Omental fat pad (tissue), 4 donors: ENCODE measurements around the gene C6orf47. TPM values are rescaled to one million over a fixed set of nuclear protein-coding genes. Genes with fewer than 3 reads are reported as not detected.

Experiments
- ATAC-seq: fragments of 150-250 bp; one replicate; pipeline ENCODE4 v1.9.1; 2016; ENCODE audit warnings: mild to moderate bottlenecking, moderate library complexity; ENCODE audit not compliant: low FRiP score
- DNase-seq: peaks from one replicate; pipeline ENCODE4 v3.0.0-alpha.2; 2019; ENCODE audit warnings: low spot score
- CTCF ChIP-seq, 3 donors: fragments of 450-650 bp; IDR thresholded peaks; one replicate each; pipeline ENCODE4 v1.5.1; 2016 to 2017; ENCODE audit warnings: antibody characterized with exemption in 3 of 3, mild to moderate bottlenecking in 3 of 3, moderate library complexity in 2 of 3
- total RNA-seq, 4 donors: library from RNA; depleted of rRNA; stranded (reverse); fragments of >200 nt; gene quantifications; one replicate each; pipeline ENCODE4 v1.1.0, GENCODE V29; 2016

The C6orf47 gene
- total RNA-seq, 4 donors from 2014 or later = 16.8 to 24.7 (median 21.2) TPM

GRCh38 chr6:31659649-31660380, 763 bp downstream of the C6orf47 start:
- no peak for ATAC-seq
- no peak for DNase-seq
- TF ChIP-seq CTCF (IDR thresholded peaks at IDR 0.05) = no peak

- ATAC-seq (no peak), DNase-seq (no peak)
- no peak for TF ChIP-seq CTCF (IDR thresholded peaks at IDR 0.05)
Measured at GRCh38 chr6:31658983-31659648, 1.5 kb downstream of the C6orf47 start.

GRCh38 chr6:31658158-31658688, 2.4 kb downstream of the C6orf47 start:
- no peak for ATAC-seq

GRCh38 chr6:31657406-31658157, 3.0 kb downstream of the C6orf47 start:
- no peak for DNase-seq
- no peak for TF ChIP-seq CTCF (IDR thresholded peaks at IDR 0.05)
- no peak for ATAC-seq

More at GRCh38 chr6:31658158-31658688, 2.4 kb downstream of the C6orf47 start:
- TF ChIP-seq CTCF (IDR thresholded peaks at IDR 0.05) = no peak
- DNase-seq = no peak

GRCh38 chr6:31655349-31656237, 5.0 kb downstream of the C6orf47 start, which contains the start of gene APOM:
APOM (plus strand) TSS chr6:31655894; CDS start chr6:31655967, 73 bp downstream.
- no peak for TF ChIP-seq CTCF (IDR thresholded peaks at IDR 0.05)
- DNase-seq (no peak), ATAC-seq (no peak)
